Right lobe of liver (tissue), 6 donors: ENCODE measurements around the gene CES5A. TPM values are rescaled to one million over a fixed set of nuclear protein-coding genes. Genes with fewer than 3 reads are reported as not detected.

Source experiments
- ATAC-seq, 4 donors: fragments of 200-7000 bp; cut with Tn5 transposase; one replicate each; pipeline ENCODE4 v1.9.1; 2020; ENCODE audit warnings: mild to moderate bottlenecking in 4 of 4, moderate library complexity in 4 of 4
- DNase-seq, 3 donors: peaks; one replicate each; pipeline ENCODE4 v3.0.0-alpha.2; 2020
- H3K27ac ChIP-seq, 3 donors: fragments of 200-600 bp; one replicate each; pipeline ENCODE4 v1.8.0; 2022
- H3K27me3 ChIP-seq, 2 donors: fragments of 200-600 bp; one replicate each; pipeline ENCODE4 v1.8.0; 2022
- H3K36me3 ChIP-seq, 4 donors: fragments of 200-600 bp; sonication (generic) in 1 of 4; one replicate each; pipeline versions ENCODE4 v1.5.1 to v1.8.0; 2017 to 2022; ENCODE audit warnings: control low read depth in 1 of 4
- H3K4me1 ChIP-seq, 4 donors: fragments of 200-600 bp; sonication (generic) in 1 of 4; one replicate each; pipeline versions ENCODE4 v1.5.1 to v1.8.0; 2017 to 2022; ENCODE audit warnings: control low read depth in 1 of 4
- H3K4me3 ChIP-seq, 3 donors: fragments of 200-600 bp; one replicate each; pipeline ENCODE4 v1.8.0; 2022
- H3K9me3 ChIP-seq, 4 donors: fragments of 200-600 bp; sonication (generic) in 1 of 4; one replicate each; pipeline versions ENCODE4 v1.5.1 to v1.8.0; 2017 to 2022; ENCODE audit warnings: control low read depth in 1 of 4
- POLR2A ChIP-seq: fragments of 450-650 bp; IDR thresholded peaks from one replicate; pipeline ENCODE4 v1.6.1; 2017; ENCODE audit warnings: antibody characterized with exemption, mild to moderate bottlenecking
- WGBS: methylation state at CpG from one replicate; pipeline ENCODE4 v1.1.6; 2018; ENCODE audit warnings: low coverage, low lambda C conversion rate; ENCODE audit not compliant: insufficient coverage; ENCODE audit errors: missing lambda C conversion rate; 5-methylcytosine and 5-hydroxymethylcytosine counted together
- intact Hi-C, 2 donors: fragments of 100-400 bp; cut with DNase I; formaldehyde crosslinking; loops; one replicate each; pipeline versions ENCODE4 v1.11.2 to v1.14.1; 2022
- total RNA-seq, 6 experiments: library from RNA; depleted of rRNA in 2 of 6; stranded (reverse); fragments of >200 nt in 2 of 6; fragmentation: NEBNext Ultra II Directional in 3 of 6; extraction: Animal tissue kit (Norgen Biotek cat#: 25700) in 3 of 6; gene quantifications; one replicate each; pipeline versions ENCODE4 v1.1.0 to v1.2.4, GENCODE V29; 2016 to 2023
- TF ChIP-seq, protein P1 (sequence below), 4 donors: fragments of 200-600 bp in 3 of 4; fragments of 450-650 bp in 1 of 4; IDR thresholded peaks; one replicate each; pipeline versions ENCODE4 v1.5.1 to v1.8.0; 2016 to 2022; ENCODE audit warnings: antibody characterized with exemption in 4 of 4, mild to moderate bottlenecking in 2 of 4
- donor health status: DM: no; HTN: yes; CAD: no.
- donor health status: DM: no; HTN: no; CAD: no.
- donor health status: DM: no; HTN: no; CAD: no.
- donor health status: DM: no; HTN: yes; CAD: no.
- donor health status: DM: no; HTN: yes; CAD: no.

CES5A gene
- total RNA-seq, 6 experiments from 2014 or later, result 1.2 to 5.2 (median 2.8) TPM

DNA sequence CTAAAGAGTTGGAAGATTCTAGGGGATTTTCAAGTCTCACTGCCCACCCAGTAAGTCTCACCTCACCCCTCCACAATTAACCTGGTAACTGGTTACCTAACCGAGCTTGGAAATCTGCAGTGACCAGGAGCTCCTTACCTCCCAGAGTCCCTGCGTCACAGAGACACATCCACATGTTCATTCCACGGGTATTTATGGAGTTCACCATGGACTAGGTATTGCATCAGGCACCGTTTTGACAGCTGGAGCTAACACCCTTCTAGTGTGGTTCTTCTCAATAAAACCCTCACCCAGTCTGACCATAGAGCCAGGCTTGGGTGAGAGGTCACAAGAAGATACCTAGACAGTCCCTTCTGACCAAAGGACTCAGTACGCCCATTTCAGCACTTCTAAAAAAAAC lies 2.1 kb downstream of the CES5A start:
- TF ChIP-seq, protein P1, sequence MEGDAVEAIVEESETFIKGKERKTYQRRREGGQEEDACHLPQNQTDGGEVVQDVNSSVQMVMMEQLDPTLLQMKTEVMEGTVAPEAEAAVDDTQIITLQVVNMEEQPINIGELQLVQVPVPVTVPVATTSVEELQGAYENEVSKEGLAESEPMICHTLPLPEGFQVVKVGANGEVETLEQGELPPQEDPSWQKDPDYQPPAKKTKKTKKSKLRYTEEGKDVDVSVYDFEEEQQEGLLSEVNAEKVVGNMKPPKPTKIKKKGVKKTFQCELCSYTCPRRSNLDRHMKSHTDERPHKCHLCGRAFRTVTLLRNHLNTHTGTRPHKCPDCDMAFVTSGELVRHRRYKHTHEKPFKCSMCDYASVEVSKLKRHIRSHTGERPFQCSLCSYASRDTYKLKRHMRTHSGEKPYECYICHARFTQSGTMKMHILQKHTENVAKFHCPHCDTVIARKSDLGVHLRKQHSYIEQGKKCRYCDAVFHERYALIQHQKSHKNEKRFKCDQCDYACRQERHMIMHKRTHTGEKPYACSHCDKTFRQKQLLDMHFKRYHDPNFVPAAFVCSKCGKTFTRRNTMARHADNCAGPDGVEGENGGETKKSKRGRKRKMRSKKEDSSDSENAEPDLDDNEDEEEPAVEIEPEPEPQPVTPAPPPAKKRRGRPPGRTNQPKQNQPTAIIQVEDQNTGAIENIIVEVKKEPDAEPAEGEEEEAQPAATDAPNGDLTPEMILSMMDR (IDR thresholded peaks at IDR 0.05), result no peak
- TF ChIP-seq POLR2A, result no peak
- intact Hi-C loops, result no loop called here
- H3K4me1 ChIP-seq, result peaks cover 0 to 17% (median 3%) of the 10 kb centered on the region in 4 donors
- H3K4me3 ChIP-seq, result no peak overlapping the region
- DNase-seq (no peak), ATAC-seq (peak in 1 of 4 donors; percentile 8)
- H3K27me3 ChIP-seq, result no peaks in the 10 kb centered on the region
- 20% methylated on average over 2 of the region's 5 CpGs for WGBS
- no peak overlapping the region for H3K27ac ChIP-seq
- H3K36me3 ChIP-seq, result no peaks in the 10 kb centered on the region
- H3K9me3 ChIP-seq, result no peaks in the 10 kb centered on the region

DNA sequence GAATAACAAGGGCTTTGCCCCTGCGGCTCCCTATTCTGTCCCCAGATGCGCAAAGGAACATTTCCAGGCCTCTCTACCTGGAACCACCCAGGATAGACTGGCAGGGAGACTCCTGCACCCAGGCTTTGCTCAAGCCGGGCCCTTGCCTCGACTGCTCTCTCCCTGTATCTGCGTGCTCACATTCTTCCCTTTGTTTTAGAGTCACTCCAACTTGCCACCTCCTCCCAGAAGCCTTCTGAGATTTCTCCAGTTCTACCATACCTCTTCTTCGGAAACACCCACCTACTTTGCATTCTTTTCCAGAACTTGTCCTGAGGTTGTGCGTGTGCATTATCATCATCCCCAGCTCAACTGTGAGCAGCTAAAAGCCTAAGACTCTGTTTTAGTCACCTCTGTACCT lies 3.0 kb downstream of the CES5A start:
- ATAC-seq, result no peak
- no peaks in the 10 kb centered on the region for H3K36me3 ChIP-seq
- H3K9me3 ChIP-seq, result no peaks in the 10 kb centered on the region
- intact Hi-C loops, result no loop called here
- WGBS, result 85% methylated on average over 4 of the region's 7 CpGs
- TF ChIP-seq POLR2A, result no peak
- TF ChIP-seq, protein P1 (IDR thresholded peaks at IDR 0.05), result no peak
- H3K27ac ChIP-seq, result no peak overlapping the region
- H3K4me3 ChIP-seq, result no peak overlapping the region
- DNase-seq, result no peak
- no peaks in the 10 kb centered on the region for H3K27me3 ChIP-seq
- H3K4me1 ChIP-seq, result peaks cover 0 to 21% (median 3%) of the 10 kb centered on the region in 4 donors

DNA sequence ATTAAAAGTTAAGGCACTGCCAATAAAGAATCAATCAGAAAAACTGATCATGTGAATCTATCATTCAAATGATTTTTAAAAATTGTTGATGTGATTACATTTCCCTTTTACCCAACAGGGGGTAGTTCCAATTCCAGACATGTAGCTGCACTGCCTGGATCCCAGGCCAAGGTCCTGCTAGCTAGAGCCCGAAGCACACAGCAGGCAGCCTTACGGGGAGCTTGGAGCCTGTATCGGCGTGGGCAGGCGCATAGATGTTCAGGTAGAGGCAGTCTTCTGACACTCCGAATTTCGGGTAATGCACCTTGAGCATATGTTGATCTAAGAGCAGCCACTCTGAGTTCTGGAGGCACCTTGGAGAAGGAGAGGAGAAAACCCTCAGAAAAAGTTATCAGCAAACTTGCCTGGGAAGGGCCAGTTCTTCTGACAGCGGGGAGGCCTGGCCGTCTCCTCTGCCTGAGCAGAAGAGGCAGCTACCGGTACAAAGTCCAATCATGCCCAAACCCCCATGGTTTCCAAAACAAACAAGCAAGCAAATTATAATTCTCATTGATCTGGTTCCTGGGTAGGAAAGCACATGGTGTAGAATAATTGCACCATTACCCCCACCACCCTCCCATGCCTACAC lies 3.6 kb downstream of the CES5A start:
- TF ChIP-seq POLR2A, result peak; percentile 58
- TF ChIP-seq, protein P1 (IDR thresholded peaks at IDR 0.05), result no peak
- ATAC-seq (peak; percentile 84 to 93 (median 85)), DNase-seq (peak; percentile 58 to 78 (median 73))
- intact Hi-C loops, result no loop called here
- peak overlapping the region in 2 of 3 donors; percentile 23 to 38 for H3K4me3 ChIP-seq
- WGBS, result 24% methylated on average over 7 of the region's 10 CpGs
- H3K27ac ChIP-seq, result peak overlapping the region in 2 of 3 donors; percentile 21 to 50
- H3K4me1 ChIP-seq, result peaks cover 0 to 21% (median 3%) of the 10 kb centered on the region in 4 donors
- no peaks in the 10 kb centered on the region for H3K27me3 ChIP-seq
- H3K9me3 ChIP-seq, result no peaks in the 10 kb centered on the region
- H3K36me3 ChIP-seq, result no peaks in the 10 kb centered on the region

GRCh38 chr16:55868980-55869379 lies 6.2 kb downstream of the CES5A start:
- Histone ChIP-seq H3K27ac (no peak overlapping the region), H3K4me1 (peaks cover 0 to 21% (median 3%) of the 10 kb centered on the region in 4 donors), H3K27me3 (no peaks in the 10 kb centered on the region), H3K4me3 (no peak overlapping the region), H3K36me3 (no peaks in the 10 kb centered on the region), H3K9me3 (no peaks in the 10 kb centered on the region)
- ATAC-seq (no peak), DNase-seq (no peak)
- no peak for TF ChIP-seq POLR2A
- TF ChIP-seq, protein P1 (IDR thresholded peaks at IDR 0.05), result no peak
- intact Hi-C loops, result no loop called here
- 90% methylated on average over 3 of the region's 7 CpGs for WGBS
